Neural cell (in vitro differentiated cells): ENCODE data around the gene CASKIN1. TPM values are rescaled to one million over a fixed set of nuclear protein-coding genes. Genes with fewer than 3 reads are reported as not detected.

Experiments used
- H2AFZ ChIP-seq: fragments of 200-600, 300-800 bp; sonication (generic), shearing (Covaris generic); 2 replicates; pipeline ENCODE4 v1.6.0; 2014; ENCODE audit warnings: low read depth, mild to moderate bottlenecking, antibody characterized with exemption, low read length, moderate library complexity
- H3F3A ChIP-seq: fragments of 200-600 bp; shearing (Covaris generic); 2 replicates; pipeline ENCODE4 v1.6.1; 2016; ENCODE audit warnings: mild to moderate bottlenecking, moderate library complexity, mixed read lengths, antibody characterized with exemption, low read length; ENCODE audit not compliant: insufficient read depth, poor library complexity, severe bottlenecking
- H3K27ac ChIP-seq: fragments of 200-600, 300-800 bp; sonication (generic), shearing (Covaris generic); 2 replicates; pipeline ENCODE4 v1.5.1; 2014; ENCODE audit warnings: mild to moderate bottlenecking, low read length, moderate library complexity
- H3K27me3 ChIP-seq: fragments of 300-800, 200-600 bp; sonication (generic), shearing (Covaris generic); 2 replicates; pipeline ENCODE4 v1.6.0; 2014; ENCODE audit warnings: mild to moderate bottlenecking, low read depth, low read length, moderate library complexity; ENCODE audit not compliant: insufficient read depth
- H3K36me3 ChIP-seq: fragments of 300-800, 200-600 bp; sonication (generic), shearing (Covaris generic); 2 replicates; pipeline ENCODE4 v1.5.1; 2014; ENCODE audit warnings: mild to moderate bottlenecking, antibody characterized with exemption, low read length, moderate library complexity; ENCODE audit not compliant: insufficient read depth
- H3K4me2 ChIP-seq: fragments of 300-800, 200-600 bp; sonication (generic), shearing (Covaris generic); 2 replicates; pipeline ENCODE4 v1.6.0; 2014; ENCODE audit warnings: mild to moderate bottlenecking, low read length
- H3K4me3 ChIP-seq: fragments of 300-800, 200-600 bp; sonication (generic), shearing (Covaris generic); 2 replicates; pipeline ENCODE4 v1.5.1; 2014; ENCODE audit warnings: mild to moderate bottlenecking, low read length, moderate library complexity
- H3K79me2 ChIP-seq: fragments of 200-600 bp; shearing (Covaris generic); replicated peaks from 2 replicates; pipeline ENCODE4 v1.6.0; 2014; ENCODE audit warnings: mild to moderate bottlenecking, low read length, moderate library complexity; ENCODE audit not compliant: insufficient read depth
- H3K9ac ChIP-seq: fragments of 300-800, 200-600 bp; sonication (generic), shearing (Covaris generic); 2 replicates; pipeline ENCODE4 v1.6.1; 2016; ENCODE audit warnings: mild to moderate bottlenecking, low read length, mixed read lengths
- H3K9me2 ChIP-seq: fragments of 200-600 bp; shearing (Covaris generic); 2 replicates; pipeline ENCODE4 v1.6.1; 2016; ENCODE audit warnings: mild to moderate bottlenecking, low read length, mixed read lengths; ENCODE audit not compliant: insufficient read depth
- H3K9me3 ChIP-seq: fragments of 200-600, 300-800 bp; sonication (generic), shearing (Covaris generic); 2 replicates; pipeline ENCODE4 v1.6.1; 2016; ENCODE audit warnings: mild to moderate bottlenecking, mixed run types, low read length, moderate library complexity, mixed read lengths
- H4K20me1 ChIP-seq: fragments of 200-600 bp; shearing (Covaris generic); 2 replicates; pipeline ENCODE4 v1.6.1; 2016; ENCODE audit warnings: mild to moderate bottlenecking, mixed run types; ENCODE audit not compliant: insufficient read depth
- EP300 ChIP-seq: fragments of 450-650 bp; conservative IDR thresholded peaks from 2 replicates; pipeline ENCODE4 v1.6.1; 2014; ENCODE audit warnings: antibody characterized with exemption, mild to moderate bottlenecking, moderate library complexity; ENCODE audit not compliant: poor library complexity, severe bottlenecking
- EZH2 ChIP-seq: fragments of 200-600, 300-800 bp; shearing (Covaris generic), sonication (generic); IDR thresholded peaks from 2 replicates; pipeline ENCODE4 v1.6.1; 2014; ENCODE audit warnings: antibody characterized with exemption, low read length, borderline replicate concordance, mild to moderate bottlenecking; ENCODE audit not compliant: insufficient read depth, poor library complexity, severe bottlenecking
- MXI1 ChIP-seq: fragments of 450-650 bp; conservative IDR thresholded peaks from 2 replicates; pipeline ENCODE4 v1.6.1; 2014; ENCODE audit warnings: antibody characterized with exemption, mild to moderate bottlenecking; ENCODE audit not compliant: poor library complexity, severe bottlenecking
- POLR2AphosphoS5 ChIP-seq: IDR thresholded peaks from 2 replicates; pipeline ENCODE4 v1.6.1; 2012
- RAD21 ChIP-seq: fragments of 450-650 bp; conservative IDR thresholded peaks from 2 replicates; pipeline ENCODE4 v1.6.1; 2014; ENCODE audit warnings: antibody characterized with exemption, mild to moderate bottlenecking, moderate library complexity
- SMC3 ChIP-seq: fragments of 450-650 bp; conservative IDR thresholded peaks from 2 replicates; pipeline ENCODE4 v1.6.1; 2014; ENCODE audit warnings: antibody characterized with exemption, mild to moderate bottlenecking, moderate library complexity; ENCODE audit not compliant: poor library complexity
- TAF1 ChIP-seq: IDR thresholded peaks from 2 replicates; pipeline ENCODE4 v1.6.1; 2012; ENCODE audit warnings: low read depth
- polyA plus RNA-seq: library from polyadenylated mRNA; depleted of rRNA; stranded (reverse); fragments of >200 nt; gene quantifications from 2 replicates; pipeline ENCODE4 v1.2.3, GENCODE V29; 2014
- TF ChIP-seq, protein P1 (sequence below): fragments of 450-650 bp; IDR thresholded peaks from 2 replicates; pipeline ENCODE4 v1.5.1; 2014; ENCODE audit warnings: antibody characterized with exemption, mild to moderate bottlenecking, moderate library complexity; ENCODE audit not compliant: poor library complexity, severe bottlenecking
- TF ChIP-seq, protein P2 (sequence below): IDR thresholded peaks from 2 replicates; pipeline ENCODE4 v1.6.1; 2012; ENCODE audit warnings: borderline replicate concordance

The CASKIN1 gene
- polyA plus RNA-seq, 1 donor from 2014 or later, result 10.3 TPM

DNA sequence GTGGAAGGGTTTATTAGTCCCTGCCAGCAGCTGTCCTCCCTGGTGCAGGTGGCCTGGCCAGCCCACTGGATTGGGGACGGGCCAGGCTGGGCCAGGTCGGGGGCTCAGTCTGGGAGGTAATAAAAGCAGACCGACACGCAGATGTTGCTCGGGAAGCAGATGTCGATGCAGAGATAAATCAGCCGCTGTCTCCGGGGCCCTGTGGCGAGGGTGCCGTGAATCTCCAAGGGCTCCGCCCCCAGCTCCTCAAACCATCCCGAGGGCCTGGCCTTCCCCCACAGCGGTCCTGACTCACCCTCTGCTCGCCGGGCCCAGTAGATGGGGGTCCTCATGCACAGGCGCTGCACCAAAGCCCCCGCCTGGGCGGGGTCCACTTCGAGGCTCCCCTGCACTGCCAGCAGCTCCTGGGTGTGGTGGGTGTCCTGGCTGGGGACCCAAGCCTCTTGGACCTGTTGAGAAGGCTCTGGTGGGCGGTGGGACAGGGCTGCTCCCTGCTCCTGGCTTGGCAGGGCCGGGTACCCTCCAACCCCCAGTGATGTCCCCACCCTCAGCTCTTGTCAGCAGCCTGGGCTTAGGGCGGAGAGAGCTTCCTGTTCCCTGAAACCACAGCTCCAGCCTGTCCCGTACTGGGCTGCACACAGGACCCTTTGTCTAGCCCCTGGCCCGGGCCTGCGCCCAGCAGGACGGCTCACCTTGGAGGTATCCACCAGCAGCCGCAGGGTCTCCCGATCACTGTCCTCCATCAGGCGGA, 13.0 kb upstream of the CASKIN1 start:
- Histone ChIP-seq H3K27ac (no peak overlapping the region), H2AFZ (no peak overlapping the region), H3K4me2 (no peak overlapping the region), H3K79me2 (peaks cover 9% of the 10 kb centered on the region), H3K9me3 (no peaks in the 10 kb centered on the region), H3K9ac (no peak overlapping the region), H3F3A (no peaks in the 10 kb centered on the region), H4K20me1 (no peaks in the 10 kb centered on the region), H3K4me3 (no peak overlapping the region), H3K27me3 (no peaks in the 10 kb centered on the region), H3K36me3 (peaks cover 6% of the 10 kb centered on the region), H3K9me2 (no peaks in the 10 kb centered on the region)
- TF ChIP-seq SMC3, result no peak
- no peak for TF ChIP-seq EP300
- TF ChIP-seq RAD21, result no peak
- TF ChIP-seq MXI1, result no peak

DNA sequence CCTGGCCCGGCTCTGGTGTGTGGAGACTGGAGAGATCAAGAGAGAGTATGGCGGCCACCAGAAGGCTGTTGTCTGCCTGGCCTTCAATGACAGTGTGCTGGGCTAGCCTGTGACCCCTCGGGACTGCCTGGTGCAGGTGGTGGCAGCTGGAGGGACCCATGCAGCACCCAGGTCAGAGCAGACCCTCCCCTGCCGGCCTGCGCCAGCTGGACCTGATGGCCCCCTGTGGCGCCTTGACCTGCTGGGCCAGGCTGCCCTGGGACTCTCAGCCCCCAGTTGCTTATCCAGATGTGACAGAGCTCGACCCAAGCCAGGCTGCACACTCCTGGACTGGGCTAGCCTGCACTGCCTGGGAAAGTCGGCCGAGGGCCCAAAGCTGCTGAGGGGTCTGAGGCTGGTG, 12.4 kb upstream of the CASKIN1 start:
- Histone ChIP-seq H3K4me3 (no peak overlapping the region), H2AFZ (no peak overlapping the region), H3K27ac (no peak overlapping the region), H3K9me2 (no peaks in the 10 kb centered on the region), H4K20me1 (no peaks in the 10 kb centered on the region), H3K36me3 (peaks cover 6% of the 10 kb centered on the region), H3K27me3 (no peaks in the 10 kb centered on the region), H3K9ac (no peak overlapping the region), H3K79me2 (peaks cover 9% of the 10 kb centered on the region), H3K4me2 (no peak overlapping the region), H3K9me3 (no peaks in the 10 kb centered on the region), H3F3A (no peaks in the 10 kb centered on the region)
- TF ChIP-seq TAF1 (no peak), SMC3 (no peak)

DNA sequence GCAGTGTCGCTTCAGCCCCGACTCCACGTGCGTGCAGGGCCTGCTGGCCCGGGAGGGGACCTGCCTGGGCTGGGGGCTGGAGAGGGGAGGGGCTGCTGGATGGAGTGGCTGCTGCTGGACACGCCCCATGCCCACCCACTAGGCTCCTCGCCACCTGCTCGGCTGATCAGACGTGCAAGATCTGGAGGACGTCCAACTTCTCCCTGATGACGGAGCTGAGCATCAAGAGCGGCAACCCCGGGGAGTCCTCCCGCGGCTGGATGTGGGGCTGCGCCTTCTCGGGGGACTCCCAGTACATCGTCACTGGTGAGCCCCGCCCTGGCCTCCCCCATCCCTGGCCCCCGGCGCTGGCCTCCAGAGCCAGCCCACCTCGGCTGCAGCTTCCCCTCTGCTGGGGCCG, 11.9 kb upstream of the CASKIN1 start:
- Histone ChIP-seq H3K36me3 (peaks cover 6% of the 10 kb centered on the region), H3K79me2 (peaks cover 5% of the 10 kb centered on the region), H3K27me3 (no peaks in the 10 kb centered on the region), H3K9me3 (no peaks in the 10 kb centered on the region), H3K27ac (no peak overlapping the region), H3F3A (no peaks in the 10 kb centered on the region), H3K9me2 (no peaks in the 10 kb centered on the region), H3K9ac (no peak overlapping the region), H3K4me2 (no peak overlapping the region), H3K4me3 (no peak overlapping the region), H4K20me1 (no peaks in the 10 kb centered on the region), H2AFZ (no peak overlapping the region)
- no peak for TF ChIP-seq MXI1
- TF ChIP-seq, protein P1, sequence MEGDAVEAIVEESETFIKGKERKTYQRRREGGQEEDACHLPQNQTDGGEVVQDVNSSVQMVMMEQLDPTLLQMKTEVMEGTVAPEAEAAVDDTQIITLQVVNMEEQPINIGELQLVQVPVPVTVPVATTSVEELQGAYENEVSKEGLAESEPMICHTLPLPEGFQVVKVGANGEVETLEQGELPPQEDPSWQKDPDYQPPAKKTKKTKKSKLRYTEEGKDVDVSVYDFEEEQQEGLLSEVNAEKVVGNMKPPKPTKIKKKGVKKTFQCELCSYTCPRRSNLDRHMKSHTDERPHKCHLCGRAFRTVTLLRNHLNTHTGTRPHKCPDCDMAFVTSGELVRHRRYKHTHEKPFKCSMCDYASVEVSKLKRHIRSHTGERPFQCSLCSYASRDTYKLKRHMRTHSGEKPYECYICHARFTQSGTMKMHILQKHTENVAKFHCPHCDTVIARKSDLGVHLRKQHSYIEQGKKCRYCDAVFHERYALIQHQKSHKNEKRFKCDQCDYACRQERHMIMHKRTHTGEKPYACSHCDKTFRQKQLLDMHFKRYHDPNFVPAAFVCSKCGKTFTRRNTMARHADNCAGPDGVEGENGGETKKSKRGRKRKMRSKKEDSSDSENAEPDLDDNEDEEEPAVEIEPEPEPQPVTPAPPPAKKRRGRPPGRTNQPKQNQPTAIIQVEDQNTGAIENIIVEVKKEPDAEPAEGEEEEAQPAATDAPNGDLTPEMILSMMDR, result no peak
- no peak for TF ChIP-seq EZH2
- TF ChIP-seq, protein P2, sequence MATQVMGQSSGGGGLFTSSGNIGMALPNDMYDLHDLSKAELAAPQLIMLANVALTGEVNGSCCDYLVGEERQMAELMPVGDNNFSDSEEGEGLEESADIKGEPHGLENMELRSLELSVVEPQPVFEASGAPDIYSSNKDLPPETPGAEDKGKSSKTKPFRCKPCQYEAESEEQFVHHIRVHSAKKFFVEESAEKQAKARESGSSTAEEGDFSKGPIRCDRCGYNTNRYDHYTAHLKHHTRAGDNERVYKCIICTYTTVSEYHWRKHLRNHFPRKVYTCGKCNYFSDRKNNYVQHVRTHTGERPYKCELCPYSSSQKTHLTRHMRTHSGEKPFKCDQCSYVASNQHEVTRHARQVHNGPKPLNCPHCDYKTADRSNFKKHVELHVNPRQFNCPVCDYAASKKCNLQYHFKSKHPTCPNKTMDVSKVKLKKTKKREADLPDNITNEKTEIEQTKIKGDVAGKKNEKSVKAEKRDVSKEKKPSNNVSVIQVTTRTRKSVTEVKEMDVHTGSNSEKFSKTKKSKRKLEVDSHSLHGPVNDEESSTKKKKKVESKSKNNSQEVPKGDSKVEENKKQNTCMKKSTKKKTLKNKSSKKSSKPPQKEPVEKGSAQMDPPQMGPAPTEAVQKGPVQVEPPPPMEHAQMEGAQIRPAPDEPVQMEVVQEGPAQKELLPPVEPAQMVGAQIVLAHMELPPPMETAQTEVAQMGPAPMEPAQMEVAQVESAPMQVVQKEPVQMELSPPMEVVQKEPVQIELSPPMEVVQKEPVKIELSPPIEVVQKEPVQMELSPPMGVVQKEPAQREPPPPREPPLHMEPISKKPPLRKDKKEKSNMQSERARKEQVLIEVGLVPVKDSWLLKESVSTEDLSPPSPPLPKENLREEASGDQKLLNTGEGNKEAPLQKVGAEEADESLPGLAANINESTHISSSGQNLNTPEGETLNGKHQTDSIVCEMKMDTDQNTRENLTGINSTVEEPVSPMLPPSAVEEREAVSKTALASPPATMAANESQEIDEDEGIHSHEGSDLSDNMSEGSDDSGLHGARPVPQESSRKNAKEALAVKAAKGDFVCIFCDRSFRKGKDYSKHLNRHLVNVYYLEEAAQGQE, result no peak
- no peak for TF ChIP-seq EP300
- no peak for TF ChIP-seq POLR2AphosphoS5
- no peak for TF ChIP-seq RAD21
- no peak for TF ChIP-seq TAF1
- no peak for TF ChIP-seq SMC3
